Smooth muscle cell (in vitro differentiated cells): ENCODE results near the gene SPOCK3. TPM values are rescaled to one million over a fixed set of nuclear protein-coding genes. Genes with fewer than 3 reads are reported as not detected.

Experiments
- DNase-seq: peaks from one replicate; lab custom pipeline; 2025; ENCODE audit not compliant: unreplicated experiment; lab: John Stamatoyannopoulos, UW
- H2AFZ ChIP-seq: fragments of 200-600 bp; sonication (generic); 2 replicates; pipeline ENCODE4 v1.6.0; 2016; ENCODE audit warnings: antibody characterized with exemption, low read depth, mild to moderate bottlenecking
- H3F3A ChIP-seq: fragments of 200-600 bp; sonication (generic); 2 replicates; pipeline ENCODE4 v1.6.0; 2017; ENCODE audit warnings: antibody characterized with exemption, low read depth
- H3K27ac ChIP-seq: fragments of 200-600 bp; sonication (generic); 2 replicates; pipeline ENCODE4 v1.5.1; 2016; ENCODE audit warnings: low read depth, mild to moderate bottlenecking
- H3K27me3 ChIP-seq: fragments of 200-600 bp; sonication (generic); 2 replicates; pipeline ENCODE4 v1.6.1; 2016; ENCODE audit warnings: low read depth, mild to moderate bottlenecking
- H3K36me3 ChIP-seq: fragments of 200-600 bp; sonication (generic); 2 replicates; pipeline ENCODE4 v1.5.1; 2016; ENCODE audit warnings: low read depth
- H3K4me1 ChIP-seq: fragments of 200-600 bp; sonication (generic); 2 replicates; pipeline ENCODE4 v1.5.1; 2016; ENCODE audit warnings: low read depth
- H3K4me2 ChIP-seq: fragments of 200-600 bp; sonication (generic); 2 replicates; pipeline ENCODE4 v1.6.0; 2016; ENCODE audit warnings: mild to moderate bottlenecking
- H3K4me3 ChIP-seq: fragments of 200-600 bp; sonication (generic); 2 replicates; pipeline ENCODE4 v1.5.1; 2016; ENCODE audit warnings: mild to moderate bottlenecking
- H3K79me2 ChIP-seq: fragments of 200-600 bp; sonication (generic); 2 replicates; pipeline ENCODE4 v1.6.0; 2016; ENCODE audit warnings: low read depth, mild to moderate bottlenecking
- H3K9ac ChIP-seq: fragments of 200-600 bp; sonication (generic); 2 replicates; pipeline ENCODE4 v1.6.0; 2016; ENCODE audit warnings: low read depth
- H3K9me3 ChIP-seq: fragments of 200-600 bp; sonication (generic); replicated peaks from 2 replicates; pipeline ENCODE4 v1.5.1; 2016; ENCODE audit warnings: low read depth
- H4K20me1 ChIP-seq: fragments of 200-600 bp; sonication (generic); 2 replicates; pipeline ENCODE4 v1.6.0; 2016; ENCODE audit warnings: low read depth
- CTCF ChIP-seq: fragments of 200-600 bp; sonication (generic); IDR thresholded peaks from 2 replicates; pipeline ENCODE4 v1.5.1; 2017; ENCODE audit warnings: borderline replicate concordance, mild to moderate bottlenecking, antibody characterized with exemption; ENCODE audit not compliant: insufficient read depth, poor library complexity, severe bottlenecking
- WGBS: methylation state at CpG from one replicate; pipeline ENCODE4 v1.1.7; 2016; ENCODE audit warnings: low lambda C conversion rate; 5-methylcytosine and 5-hydroxymethylcytosine counted together
- polyA plus RNA-seq: library from polyadenylated mRNA; unstranded; fragments of >200 nt; fragmentation: Nextera tagmentation; extraction: Ambion mirVana; gene quantifications from 2 replicates; pipeline ENCODE4 v1.2.1, GENCODE V29; 2016
- total RNA-seq: library from RNA; depleted of rRNA; stranded (reverse); fragments of >200 nt; gene quantifications from 2 replicates; pipeline ENCODE4 v1.2.3, GENCODE V29; 2014

SPOCK3 gene
- total and polyA plus RNA-seq, 2 experiments from 2014 or later = 0.49 TPM; not detected in 1

DNA sequence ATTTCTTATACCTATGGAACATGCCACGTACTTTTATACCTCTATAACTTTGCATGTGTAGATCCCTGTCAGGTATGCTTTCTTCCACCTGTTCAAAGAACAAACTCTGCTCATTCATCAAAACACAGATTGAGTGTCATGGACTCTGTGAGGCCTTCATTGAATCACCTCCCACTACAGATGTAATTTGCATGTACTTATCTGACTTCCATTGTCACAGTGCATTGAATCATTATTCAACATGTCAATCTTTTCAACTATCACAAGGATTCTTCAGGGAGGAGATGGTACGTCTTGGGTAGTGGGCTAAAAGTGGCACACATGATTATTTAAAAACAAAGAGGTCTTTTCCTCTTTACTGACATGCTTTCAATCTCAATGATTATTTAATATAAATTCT lies 24.1 kb downstream of the SPOCK3 start:
- 80% methylated on average over 2 of the region's 2 CpGs for WGBS
- H3K4me3 ChIP-seq = no peak overlapping the region
- no peak for DNase-seq
- no peak overlapping the region for H3K4me2 ChIP-seq
- H3K27ac ChIP-seq = no peak overlapping the region
- H4K20me1 ChIP-seq = no peaks in the 10 kb centered on the region
- H3F3A ChIP-seq = no peaks in the 10 kb centered on the region
- H3K9ac ChIP-seq = no peak overlapping the region
- no peaks in the 10 kb centered on the region for H3K27me3 ChIP-seq
- no peaks in the 10 kb centered on the region for H3K36me3 ChIP-seq
- H3K4me1 ChIP-seq = no peaks in the 10 kb centered on the region
- TF ChIP-seq CTCF = no peak
- no peaks in the 10 kb centered on the region for H3K79me2 ChIP-seq
- no peak overlapping the region for H2AFZ ChIP-seq
- no peaks in the 10 kb centered on the region for H3K9me3 ChIP-seq

DNA sequence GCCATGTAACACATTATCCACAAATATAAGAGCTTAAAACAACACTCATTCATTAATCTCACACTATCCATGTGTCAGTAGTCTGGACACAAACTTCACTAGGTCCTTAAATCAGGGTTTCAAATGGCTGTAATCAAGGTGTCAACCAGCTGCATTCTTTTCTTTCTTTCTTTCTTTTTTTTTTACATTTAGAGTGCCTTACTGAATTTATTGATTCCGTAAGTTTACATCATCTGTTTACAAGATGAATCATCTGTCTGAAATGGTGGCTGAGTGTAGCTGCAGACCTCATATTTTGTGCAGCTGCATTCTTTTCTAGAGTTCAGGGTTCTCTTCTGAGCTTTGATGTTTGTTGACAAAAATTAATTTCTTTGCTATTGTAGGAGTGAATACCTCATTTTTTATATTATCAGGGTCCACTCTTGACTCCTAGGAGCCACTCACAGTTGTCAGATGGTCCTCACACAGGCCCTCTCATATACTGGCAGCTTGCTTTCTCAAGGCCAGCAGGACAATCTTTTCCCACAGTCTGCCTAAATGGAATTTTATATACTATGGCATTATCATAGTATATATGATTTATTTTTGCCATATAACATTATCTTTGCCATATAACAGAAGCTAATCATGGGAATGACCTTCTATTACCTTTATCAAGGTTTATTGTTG lies 37.8 kb downstream of the SPOCK3 start:
- Histone ChIP-seq H3K27me3 (peaks cover 6% of the 10 kb centered on the region), H3K4me2 (peak overlapping the region; percentile 3), H3K27ac (peak overlapping the region; percentile 68), H3K9me3 (no peaks in the 10 kb centered on the region), H2AFZ (no peak overlapping the region), H3F3A (no peaks in the 10 kb centered on the region), H3K36me3 (no peaks in the 10 kb centered on the region), H3K4me3 (no peak overlapping the region), H3K9ac (no peak overlapping the region), H3K4me1 (peaks cover 3% of the 10 kb centered on the region), H4K20me1 (no peaks in the 10 kb centered on the region), H3K79me2 (no peaks in the 10 kb centered on the region)
- 7% methylated on average over 1 of the region's 1 CpG for WGBS
- TF ChIP-seq CTCF = no peak
- no peak for DNase-seq

DNA sequence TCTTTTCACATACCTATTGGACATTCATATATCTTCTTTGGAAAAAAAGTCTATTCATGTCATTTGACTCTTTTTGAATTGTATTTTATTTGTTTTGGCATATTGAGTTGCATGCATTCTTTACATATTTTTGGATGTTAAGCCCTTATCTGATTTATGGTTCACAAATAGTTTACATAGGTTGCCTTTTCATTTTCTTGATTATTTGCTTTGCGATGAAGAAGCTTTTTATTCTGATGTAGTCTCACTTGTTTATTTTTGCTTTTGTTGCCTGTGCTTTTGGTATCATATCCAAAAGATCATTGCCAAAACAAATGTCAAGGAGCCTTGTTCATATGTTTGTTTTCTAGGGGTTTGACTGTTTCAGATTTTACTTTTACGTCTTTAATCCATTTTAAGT lies 43.9 kb downstream of the SPOCK3 start:
- 95% methylated on average over 2 of the region's 2 CpGs for WGBS
- H3K27me3 ChIP-seq = no peaks in the 10 kb centered on the region
- no peaks in the 10 kb centered on the region for H3F3A ChIP-seq

More for the DNA sequence above, 43.9 kb downstream of the SPOCK3 start:
- Histone ChIP-seq H3K4me1 (no peaks in the 10 kb centered on the region), H3K4me2 (no peak overlapping the region), H3K9ac (no peak overlapping the region), H2AFZ (no peak overlapping the region), H3K36me3 (no peaks in the 10 kb centered on the region), H3K27ac (no peak overlapping the region), H3K9me3 (no peaks in the 10 kb centered on the region), H4K20me1 (no peaks in the 10 kb centered on the region), H3K4me3 (no peak overlapping the region), H3K79me2 (no peaks in the 10 kb centered on the region)
- no peak for TF ChIP-seq CTCF
- DNase-seq = no peak
